Heart left ventricle (tissue), 13 donors: ENCODE measurements around the gene GNRH2.

Experiments used
- POLR2A ChIP-seq, 2 donors: fragments of 450-650 bp; IDR thresholded peaks; one replicate each; pipeline ENCODE4 v1.6.1; 2017; ENCODE audit warnings: antibody characterized with exemption in 2 of 2, mild to moderate bottlenecking in 2 of 2, moderate library complexity in 2 of 2
- TF ChIP-seq, protein P1 (sequence below), 12 donors: fragments of 200-600 bp; sonication (generic) in 4 of 12; IDR thresholded peaks; one replicate each; pipeline versions ENCODE4 v1.5.0 to v1.8.0; 2018 to 2022; ENCODE audit warnings: antibody characterized with exemption in 12 of 12, mild to moderate bottlenecking in 5 of 12
- donor health status: ischemic (EF 13 %, LVEDD 7.1; RV severe dilation, severe dysfunction).
- donor health status: DM: no; HTN: yes; CAD: no.
- donor health status: DM: no; HTN: no; CAD: no.
- donor health status: ischemic (EF 25% LVEDD 6.9; RV normal size, moderate dysfunction).
- donor health status: ischemic (EF 25% LVEDD 5.7; RV mildly dilated, moderate dysfunction).
- donor health status: ischemic (EF 35%, LVEDD 5.7; RV mildly dilated, moderate dysfunction).
- donor health status: nonischemic (EF 11% LVEDD 7.7; RV severe dilation, severe dysfunction).
- donor health status: DM: yes; HTN: yes; CAD: no.
- donor health status: PGD.
- donor health status: ischemic (EF 29% LVEDD 5.4; RV normal size, mild dysfunction).
- donor health status: nonischemic (EF 23%, LVEDD 6.1; RV moderate dilation, normal function).

- TF ChIP-seq, protein P1, sequence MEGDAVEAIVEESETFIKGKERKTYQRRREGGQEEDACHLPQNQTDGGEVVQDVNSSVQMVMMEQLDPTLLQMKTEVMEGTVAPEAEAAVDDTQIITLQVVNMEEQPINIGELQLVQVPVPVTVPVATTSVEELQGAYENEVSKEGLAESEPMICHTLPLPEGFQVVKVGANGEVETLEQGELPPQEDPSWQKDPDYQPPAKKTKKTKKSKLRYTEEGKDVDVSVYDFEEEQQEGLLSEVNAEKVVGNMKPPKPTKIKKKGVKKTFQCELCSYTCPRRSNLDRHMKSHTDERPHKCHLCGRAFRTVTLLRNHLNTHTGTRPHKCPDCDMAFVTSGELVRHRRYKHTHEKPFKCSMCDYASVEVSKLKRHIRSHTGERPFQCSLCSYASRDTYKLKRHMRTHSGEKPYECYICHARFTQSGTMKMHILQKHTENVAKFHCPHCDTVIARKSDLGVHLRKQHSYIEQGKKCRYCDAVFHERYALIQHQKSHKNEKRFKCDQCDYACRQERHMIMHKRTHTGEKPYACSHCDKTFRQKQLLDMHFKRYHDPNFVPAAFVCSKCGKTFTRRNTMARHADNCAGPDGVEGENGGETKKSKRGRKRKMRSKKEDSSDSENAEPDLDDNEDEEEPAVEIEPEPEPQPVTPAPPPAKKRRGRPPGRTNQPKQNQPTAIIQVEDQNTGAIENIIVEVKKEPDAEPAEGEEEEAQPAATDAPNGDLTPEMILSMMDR (IDR thresholded peaks at IDR 0.05): no peak
- TF ChIP-seq POLR2A (IDR thresholded peaks at IDR 0.05): no peak
Observed at GRCh38 chr20:3037654-3038053, 5.8 kb upstream of the GNRH2 start.
